GM19467 (cell line): Measurements from ENCODE around the gene GALNT13.
"Not testable (repeated sequence)": the region's sequence is repeated elsewhere in the genome, so short reads cannot be mapped to it uniquely, and the experiment has no call there.

Source experiments
- ATAC-seq: cut with Tn5 transposase; IDR thresholded peaks from one replicate; pipeline ENCODE4 v1.9.1; 2021; ENCODE audit warnings: mild to moderate bottlenecking, moderate library complexity; ENCODE audit not compliant: unreplicated experiment

Gene GALNT13

DNA sequence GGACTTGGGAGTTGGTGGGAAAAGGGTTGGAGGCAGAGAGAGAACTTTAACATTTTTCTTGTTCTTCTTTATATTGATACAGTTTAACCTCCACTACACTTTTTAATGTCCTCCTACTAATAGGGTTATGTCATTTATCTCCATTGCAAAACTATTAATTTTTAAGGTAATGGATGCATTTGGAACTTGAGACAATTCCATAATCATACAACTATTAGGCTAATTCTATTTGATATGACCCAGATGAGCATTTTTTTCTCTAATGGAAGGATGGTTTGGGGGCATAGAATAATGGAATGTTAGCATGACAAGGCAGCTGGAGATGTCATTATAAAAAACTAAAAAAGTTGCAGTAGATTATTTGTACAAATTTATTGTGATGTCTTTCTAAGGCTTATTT lies 587.6 kb downstream of the GALNT13 start:
- ATAC-seq: no peak

DNA sequence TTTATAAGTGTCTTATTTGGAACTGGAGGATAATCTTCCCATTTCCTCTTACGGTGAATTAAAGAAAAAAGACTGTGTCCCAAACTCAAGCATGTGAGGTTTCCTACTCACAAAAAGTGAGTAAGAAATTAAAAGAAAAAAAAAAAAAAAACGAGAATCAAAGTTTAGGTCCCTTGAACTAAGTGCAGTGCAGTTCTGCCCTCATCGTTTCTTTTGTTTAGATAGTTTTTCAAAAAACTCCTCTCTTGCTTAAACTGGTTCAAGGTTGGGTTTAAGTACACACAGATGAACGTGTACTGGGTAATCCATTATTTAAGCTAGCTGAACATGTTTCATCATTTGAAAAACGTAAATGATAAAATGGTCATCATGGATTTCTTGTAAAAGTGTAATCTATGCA lies 590.9 kb downstream of the GALNT13 start:
- ATAC-seq: no peak

DNA sequence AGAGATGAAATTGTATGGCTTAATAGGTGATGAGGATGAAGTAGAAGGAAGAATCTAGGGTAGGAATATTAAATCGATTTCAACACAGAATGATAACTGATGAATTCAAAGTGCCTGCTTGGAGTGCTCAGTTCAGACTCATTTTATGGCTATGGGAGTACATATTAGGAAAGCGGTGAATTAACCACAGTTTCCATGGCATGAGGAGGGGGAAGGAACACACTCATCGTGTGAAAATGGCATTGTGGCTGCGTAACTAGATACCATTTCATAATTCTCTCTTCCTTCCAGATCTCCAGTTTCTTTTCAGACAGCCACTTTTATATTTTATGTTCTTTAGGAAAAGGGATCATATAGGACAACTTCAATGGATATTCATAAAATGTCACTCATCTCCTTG lies 594.5 kb downstream of the GALNT13 start:
- no peak for ATAC-seq

DNA sequence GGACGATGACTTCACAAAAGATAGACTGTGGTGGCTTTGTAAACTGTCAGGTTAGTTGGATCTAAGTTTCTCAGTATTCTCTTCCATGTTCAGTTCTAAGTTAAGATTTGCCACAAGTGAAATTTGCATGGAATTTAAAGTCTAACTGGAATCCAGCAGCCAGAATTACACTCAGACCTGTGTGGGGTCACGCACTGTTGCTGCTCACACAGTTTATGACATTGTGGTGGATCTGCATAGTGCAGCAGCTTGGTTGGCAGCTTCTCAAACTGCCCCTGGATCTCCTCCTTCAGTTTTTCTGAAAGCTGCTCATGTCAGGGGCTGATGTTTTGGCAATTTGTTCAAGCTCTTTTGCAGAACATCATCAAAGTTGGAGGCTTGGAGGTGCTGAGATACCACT lies 598.7 kb downstream of the GALNT13 start:
- ATAC-seq: no peak

DNA sequence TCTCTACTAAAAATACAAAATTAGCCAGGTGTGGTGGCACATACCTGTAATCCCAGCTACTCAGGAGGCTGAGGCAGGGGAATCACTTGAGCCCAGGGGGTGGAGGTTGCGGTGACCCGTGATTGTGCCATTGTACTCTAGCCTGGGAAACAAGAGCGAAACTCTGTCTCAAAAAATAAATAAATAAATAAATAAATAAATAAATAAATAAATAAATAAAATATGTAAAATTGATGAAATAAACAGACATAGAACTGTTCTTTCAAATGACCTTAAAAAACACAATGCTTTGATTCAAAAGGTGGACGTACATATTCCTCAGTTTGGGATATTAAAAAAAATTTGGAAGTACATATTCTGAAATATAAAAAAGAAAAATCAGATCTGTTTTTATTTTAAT lies 599.8 kb downstream of the GALNT13 start:
- ATAC-seq: not testable (repeated sequence)

DNA sequence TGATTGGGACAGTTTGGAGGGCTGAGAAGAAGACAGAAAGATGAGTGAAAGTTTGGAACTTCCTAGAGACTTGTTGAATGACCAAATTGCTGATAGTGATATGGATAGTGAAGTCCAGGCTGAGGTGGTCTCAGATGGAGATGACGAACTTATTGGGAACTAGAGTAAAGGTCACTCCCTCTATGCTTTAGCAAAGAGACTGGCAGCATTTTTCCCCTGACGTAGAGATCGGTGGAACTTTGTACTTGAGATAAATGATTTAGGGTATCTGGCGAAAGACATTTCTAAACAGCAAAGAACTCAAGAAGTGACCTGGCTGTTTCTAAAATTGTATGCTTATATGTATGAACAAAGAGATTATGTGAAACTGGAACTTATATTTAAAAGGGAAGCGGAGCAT lies 605.6 kb downstream of the GALNT13 start:
- ATAC-seq: no peak

DNA sequence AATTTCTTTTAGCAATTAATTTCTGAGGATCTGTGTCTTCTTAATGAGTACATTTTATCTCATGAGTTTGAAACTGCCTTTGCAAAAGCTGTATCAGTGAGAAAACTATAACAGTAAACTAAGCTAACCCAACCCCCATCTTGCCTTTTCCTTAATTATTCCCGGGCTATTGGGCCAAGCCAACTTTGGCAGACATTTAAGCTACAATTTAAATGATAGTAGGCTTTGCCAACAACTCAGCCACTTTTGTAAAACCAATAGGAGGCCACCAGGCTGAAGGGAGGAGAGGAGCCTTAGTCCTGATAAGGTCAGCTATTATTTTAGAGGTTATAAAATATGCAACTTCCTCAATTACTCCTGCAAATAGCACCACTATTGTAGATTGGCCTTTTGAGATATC lies 608.8 kb downstream of the GALNT13 start:
- no peak for ATAC-seq

DNA sequence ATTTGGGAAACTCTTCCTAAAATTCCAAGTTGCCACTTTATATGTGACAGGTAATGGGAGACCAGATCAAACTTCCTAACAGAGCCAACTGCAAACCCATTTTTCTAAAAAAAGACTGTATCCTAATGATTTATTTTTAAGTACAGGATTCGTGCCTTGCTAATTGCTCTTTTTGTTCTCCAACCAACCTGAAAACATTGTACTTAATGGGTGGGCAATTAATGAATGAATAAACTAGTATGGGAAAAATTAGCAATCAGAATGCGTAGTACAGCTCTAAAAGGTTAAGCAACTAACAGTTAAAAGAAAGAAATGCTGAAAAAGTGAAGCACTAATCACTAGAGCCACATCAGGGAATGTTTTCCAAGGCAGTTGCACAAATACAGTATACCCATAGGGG lies 609.6 kb downstream of the GALNT13 start:
- ATAC-seq: no peak

DNA sequence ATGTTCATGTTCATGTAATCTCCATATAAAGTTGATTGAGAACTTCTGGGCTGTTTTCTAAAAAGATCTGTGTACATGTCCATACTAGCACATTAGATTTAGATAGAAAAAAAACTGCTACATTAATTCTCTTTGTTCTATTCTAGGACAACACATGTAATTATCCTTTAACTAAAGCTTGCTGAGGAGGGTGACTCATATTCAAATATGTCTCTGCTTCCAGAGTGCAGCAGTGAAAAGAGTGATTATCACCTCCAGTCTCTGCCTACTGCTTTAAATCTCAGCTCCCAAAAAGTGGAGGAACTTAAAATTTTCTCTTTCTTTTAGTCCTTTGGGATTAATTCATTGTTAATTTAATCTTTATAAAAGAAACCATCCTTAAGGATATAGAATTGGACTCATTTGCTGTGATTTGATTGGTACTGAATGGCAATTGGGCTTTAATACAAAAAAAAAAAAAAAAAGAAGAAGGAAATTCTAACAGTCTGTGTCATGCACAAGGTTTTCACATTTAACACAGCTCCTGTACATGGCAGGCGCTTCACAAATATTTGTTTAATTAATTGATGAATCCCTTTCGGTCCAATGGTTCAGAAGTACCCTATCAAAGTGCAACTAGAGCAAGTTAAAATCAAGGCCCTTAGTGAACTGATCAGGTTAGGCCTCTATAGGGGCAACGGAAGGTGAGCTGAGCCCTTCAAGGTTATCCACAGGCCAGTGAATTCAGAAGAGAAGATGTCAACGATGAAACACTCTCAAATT lies 612.8 kb downstream of the GALNT13 start:
- no peak for ATAC-seq

DNA sequence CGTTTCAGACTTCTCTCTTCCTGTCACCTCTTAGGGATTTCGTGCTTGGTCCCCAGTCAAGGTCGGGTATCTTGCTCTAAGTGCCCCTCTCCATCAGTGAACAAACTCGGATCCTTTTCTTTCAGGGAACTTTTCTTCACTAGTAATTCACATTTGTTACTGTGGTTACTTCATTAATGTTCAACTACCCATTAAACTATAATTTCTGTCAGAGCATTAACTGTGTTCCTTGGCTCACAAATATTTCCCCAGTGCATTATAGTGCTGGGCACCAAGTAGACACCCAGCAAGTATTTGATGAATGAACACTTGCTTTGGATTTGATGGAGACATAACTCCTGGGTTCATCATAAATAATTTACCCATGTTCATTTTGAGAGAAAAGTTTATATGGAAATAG lies 617.1 kb downstream of the GALNT13 start:
- ATAC-seq: no peak

DNA sequence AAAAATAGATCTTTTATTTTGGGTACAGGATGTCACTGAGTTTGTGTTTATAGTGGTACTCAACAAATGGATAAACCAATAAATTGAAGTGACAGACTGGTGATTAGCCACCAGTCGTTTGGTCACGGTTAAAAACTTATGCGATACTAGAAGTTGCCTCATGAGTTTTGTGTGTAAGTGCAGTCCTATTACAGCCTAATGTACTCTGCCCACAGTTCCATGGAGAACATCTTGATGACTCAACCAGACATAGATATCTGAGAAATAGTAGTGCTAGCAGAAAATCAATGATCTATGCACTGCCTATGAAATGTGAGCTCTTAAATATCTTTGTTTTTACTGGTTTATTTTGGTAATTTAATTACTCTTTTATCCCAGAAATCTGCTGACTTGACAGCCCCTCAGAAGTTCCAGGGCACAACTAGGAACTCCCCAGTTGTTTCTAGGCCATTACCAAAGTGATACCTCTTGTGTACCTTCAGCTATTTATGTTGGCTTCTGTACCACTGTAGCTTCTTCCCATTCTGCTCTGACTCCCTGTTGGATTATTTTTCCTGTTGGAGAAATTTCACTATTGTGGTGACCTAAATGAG lies 617.6 kb downstream of the GALNT13 start:
- no peak for ATAC-seq

DNA sequence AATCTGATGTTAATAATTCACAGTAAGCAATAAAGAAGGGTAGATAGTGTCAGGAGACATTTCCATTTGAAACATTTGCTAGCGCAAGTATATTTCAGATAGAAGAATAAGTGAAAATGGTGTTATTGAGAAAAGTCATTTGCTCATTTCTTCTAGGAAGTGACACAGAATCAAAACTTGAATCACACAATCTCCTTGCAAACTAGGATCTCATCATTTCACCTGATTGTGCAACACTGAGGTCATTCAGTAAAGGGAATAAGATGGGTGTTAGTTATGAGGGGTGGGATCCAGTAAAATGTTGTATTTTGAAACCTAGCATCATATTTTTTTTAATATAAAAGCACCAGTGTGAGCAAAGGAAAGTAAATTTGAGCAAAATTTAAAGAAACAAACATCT lies 618.8 kb downstream of the GALNT13 start:
- ATAC-seq: no peak

DNA sequence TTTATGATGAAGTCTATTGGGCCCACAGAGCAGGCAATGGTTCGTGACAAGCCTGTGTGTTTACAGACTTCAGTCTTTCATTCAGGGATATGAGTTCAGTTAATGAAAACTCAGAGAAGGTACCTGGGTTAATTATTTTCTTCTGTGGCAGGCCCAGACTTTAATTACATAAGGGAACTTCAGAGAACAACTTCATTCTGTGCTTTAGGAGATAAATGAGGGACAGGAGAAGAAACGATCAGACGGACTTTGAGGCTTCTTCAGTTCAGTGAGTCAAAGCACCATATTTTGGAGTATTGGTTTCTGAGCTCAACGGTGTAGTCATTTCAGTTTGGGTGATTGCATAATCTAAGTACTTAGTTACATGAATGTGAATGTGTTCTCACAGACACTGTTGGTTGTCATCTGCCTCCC lies 623.7 kb downstream of the GALNT13 start:
- ATAC-seq: peak; percentile 61

DNA sequence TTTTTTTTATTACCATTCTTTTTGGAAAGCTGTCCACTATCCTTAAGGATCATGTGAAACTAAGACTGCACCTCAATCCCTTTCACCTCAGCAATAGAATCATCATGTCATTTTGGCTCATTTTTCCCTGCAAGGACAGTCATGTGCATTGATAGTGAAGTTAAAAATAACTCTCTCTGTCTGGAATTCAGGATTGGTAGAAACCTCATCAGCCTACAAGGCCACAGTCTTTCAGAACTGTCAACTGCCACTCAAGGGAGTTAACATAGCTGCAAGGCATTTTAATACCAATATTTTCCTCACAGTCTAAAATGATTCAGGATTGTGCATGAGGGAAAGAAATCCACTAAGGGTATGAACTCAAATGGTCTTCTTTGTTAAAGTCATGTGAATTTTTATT lies 625.3 kb downstream of the GALNT13 start:
- ATAC-seq: no peak
